Measurements from ENCODE around the gene MTA3.

GRCh38 chr2:42775810-42776209 is 207.4 kb downstream of the MTA3 start:
- TF ChIP-seq POLR2A (IDR thresholded peaks at IDR 0.05), result no peak
- TF ChIP-seq, protein P1, sequence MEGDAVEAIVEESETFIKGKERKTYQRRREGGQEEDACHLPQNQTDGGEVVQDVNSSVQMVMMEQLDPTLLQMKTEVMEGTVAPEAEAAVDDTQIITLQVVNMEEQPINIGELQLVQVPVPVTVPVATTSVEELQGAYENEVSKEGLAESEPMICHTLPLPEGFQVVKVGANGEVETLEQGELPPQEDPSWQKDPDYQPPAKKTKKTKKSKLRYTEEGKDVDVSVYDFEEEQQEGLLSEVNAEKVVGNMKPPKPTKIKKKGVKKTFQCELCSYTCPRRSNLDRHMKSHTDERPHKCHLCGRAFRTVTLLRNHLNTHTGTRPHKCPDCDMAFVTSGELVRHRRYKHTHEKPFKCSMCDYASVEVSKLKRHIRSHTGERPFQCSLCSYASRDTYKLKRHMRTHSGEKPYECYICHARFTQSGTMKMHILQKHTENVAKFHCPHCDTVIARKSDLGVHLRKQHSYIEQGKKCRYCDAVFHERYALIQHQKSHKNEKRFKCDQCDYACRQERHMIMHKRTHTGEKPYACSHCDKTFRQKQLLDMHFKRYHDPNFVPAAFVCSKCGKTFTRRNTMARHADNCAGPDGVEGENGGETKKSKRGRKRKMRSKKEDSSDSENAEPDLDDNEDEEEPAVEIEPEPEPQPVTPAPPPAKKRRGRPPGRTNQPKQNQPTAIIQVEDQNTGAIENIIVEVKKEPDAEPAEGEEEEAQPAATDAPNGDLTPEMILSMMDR (IDR thresholded peaks at IDR 0.05 in 8 of 11, conservative IDR thresholded peaks at IDR 0.05 in 3 of 11), result no peak
